Activated naive CD4-positive, alpha-beta T cell treated with anti-CD3 and anti-CD28 coated beads, Interleukin-2, amount 50 U/mL, for 72 hours (primary cell): ENCODE measurements around the gene USP3. TPM values are rescaled to one million over a fixed set of nuclear protein-coding genes. Genes with fewer than 3 reads are reported as not detected.
A peak's percentile ranks its signal among the peaks of the same experiment; 100 is the strongest.

Experiments
- ATAC-seq, 2 donors: fragments of 150-1000 bp; cut with Tn5 transposase; 2 replicates each; pipeline ENCODE4 v1.10.0; 2021; ENCODE audit warnings: mild to moderate bottlenecking in 2 of 2, moderate library complexity in 2 of 2
- DNase-seq, 2 donors: peaks; one replicate each; pipeline ENCODE4 v3.0.0; 2021 to 2022; ENCODE audit warnings: low spot score in 2 of 2
- H3K27ac Mint-ChIP-seq, 2 donors: one replicate each; pipeline ENCODE4 v1.8.0; 2022; ENCODE audit warnings: mild to moderate bottlenecking in 2 of 2, mixed read lengths in 2 of 2
- H3K36me3 Mint-ChIP-seq, 2 donors: one replicate each; pipeline ENCODE4 v1.8.0; 2022; ENCODE audit warnings: mixed read lengths in 2 of 2
- H3K9me3 Mint-ChIP-seq, 2 donors: one replicate each; pipeline ENCODE4 v1.8.0; 2022; ENCODE audit warnings: mixed read lengths in 2 of 2
- total RNA-seq, 2 donors: library from RNA; stranded (reverse); gene quantifications; one replicate each; pipeline ENCODE4 v1.2.3, GENCODE V29; 2022

USP3 gene
- total RNA-seq, 2 donors from 2014 or later: 71.4 to 81.4 TPM

GRCh38 chr15:63501256-63502089, 2.9 kb upstream of the USP3 start:
- H3K27ac Mint-ChIP-seq: peak overlapping the region; percentile 63 to 95
- ATAC-seq (no peak), DNase-seq (no peak)
- no peaks in the 10 kb centered on the region for H3K9me3 Mint-ChIP-seq
- H3K36me3 Mint-ChIP-seq: peaks cover 0 to 11% of the 10 kb centered on the region in 2 donors

- DNase-seq (no peak), ATAC-seq (no peak)
- H3K36me3 Mint-ChIP-seq: peaks cover 0 to 15% of the 10 kb centered on the region in 2 donors
- H3K9me3 Mint-ChIP-seq: no peaks in the 10 kb centered on the region
- peak overlapping the region; percentile 95 to 96 for H3K27ac Mint-ChIP-seq
These were observed 2.1 kb upstream of the USP3 start for GRCh38 chr15:63502137-63502766.

GRCh38 chr15:63502843-63503738, 1.3 kb upstream of the USP3 start:
- peaks cover 0 to 15% of the 10 kb centered on the region in 2 donors for H3K36me3 Mint-ChIP-seq
- peak overlapping the region; percentile 95 to 96 for H3K27ac Mint-ChIP-seq
- peak; percentile 66 to 90 for DNase-seq
- peak; percentile 47 to 66 for ATAC-seq
- H3K9me3 Mint-ChIP-seq: no peaks in the 10 kb centered on the region

DNA sequence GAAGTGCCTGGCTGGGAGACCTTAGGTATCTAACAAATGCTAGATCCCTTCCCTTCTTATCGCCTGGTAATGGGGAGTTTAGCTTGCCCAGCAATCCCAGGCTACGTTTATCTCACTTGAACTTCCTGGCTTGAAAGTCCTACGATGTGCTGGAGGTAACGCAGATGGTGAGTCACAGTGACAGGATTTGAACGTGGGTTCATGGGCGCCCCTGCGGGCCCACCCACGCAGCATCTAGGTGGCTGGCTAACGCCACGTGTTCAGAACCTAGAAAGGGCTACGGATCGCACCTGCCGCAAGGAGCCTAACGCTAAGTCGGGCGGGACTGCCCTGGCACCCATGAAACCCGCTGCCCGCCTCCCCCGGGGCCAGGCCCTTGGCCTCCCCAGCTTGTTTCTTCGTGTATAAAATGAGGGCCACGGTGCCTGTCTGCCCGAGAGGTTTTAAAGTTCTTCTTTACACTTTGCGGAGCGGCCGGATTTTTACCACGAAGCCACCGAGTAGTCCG, 600 bp upstream of the USP3 start:
- peak; percentile 72 to 75 for ATAC-seq
- Mint-ChIP-seq H3K36me3 (peaks cover 0 to 15% of the 10 kb centered on the region in 2 donors), H3K9me3 (no peaks in the 10 kb centered on the region), H3K27ac (peak overlapping the region; percentile 95 to 96)
- peak; percentile 82 to 94 for DNase-seq

DNA sequence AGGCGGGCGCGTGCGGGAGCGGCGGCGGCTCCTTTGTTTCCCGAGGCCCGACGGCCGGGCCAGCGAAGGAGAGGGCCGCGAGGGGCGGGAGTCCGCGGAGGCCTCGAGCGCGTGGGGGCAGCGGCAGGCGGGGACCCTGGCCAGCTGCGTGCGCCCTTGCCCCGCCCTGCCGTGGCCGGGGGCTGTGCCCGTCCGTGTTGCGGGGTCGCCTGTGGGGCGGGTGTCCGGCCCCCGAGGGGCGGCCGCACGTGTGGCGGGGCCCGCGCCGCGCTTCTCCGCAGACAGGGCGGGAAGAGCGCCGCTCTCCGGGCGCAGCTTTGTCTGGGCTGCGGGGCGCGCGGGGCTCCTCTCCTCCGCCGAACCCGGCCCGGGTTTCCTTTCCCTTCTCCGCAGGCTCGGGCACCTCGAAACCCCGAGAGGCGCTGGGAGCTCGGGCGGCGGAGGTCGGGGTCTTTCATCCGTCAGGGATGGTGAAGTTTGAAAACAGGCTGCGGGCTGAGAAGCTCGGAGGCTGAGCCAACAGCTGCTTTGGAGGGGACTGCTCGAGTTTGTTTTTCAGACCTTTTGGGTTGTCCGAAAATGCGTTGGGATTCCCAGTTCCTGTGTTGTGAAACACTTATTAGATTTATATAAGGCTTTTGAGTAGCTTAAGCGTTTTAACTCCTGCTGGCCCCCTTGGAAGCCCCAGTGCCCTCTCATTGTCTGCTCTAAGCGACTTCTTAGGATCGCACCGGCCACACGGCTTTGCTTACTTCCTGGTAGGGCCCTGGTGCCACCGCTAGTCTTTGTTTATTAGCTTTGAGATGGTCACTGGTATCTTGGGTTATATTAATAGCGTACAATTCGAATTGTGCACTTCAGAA, 817 bp downstream of the USP3 start:
- ATAC-seq (peak in 1 of 2 donors; percentile 1), DNase-seq (no peak)
- peak overlapping the region; percentile 91 to 95 for H3K27ac Mint-ChIP-seq
- H3K9me3 Mint-ChIP-seq: no peaks in the 10 kb centered on the region
- peaks cover 0 to 15% of the 10 kb centered on the region in 2 donors for H3K36me3 Mint-ChIP-seq

DNA sequence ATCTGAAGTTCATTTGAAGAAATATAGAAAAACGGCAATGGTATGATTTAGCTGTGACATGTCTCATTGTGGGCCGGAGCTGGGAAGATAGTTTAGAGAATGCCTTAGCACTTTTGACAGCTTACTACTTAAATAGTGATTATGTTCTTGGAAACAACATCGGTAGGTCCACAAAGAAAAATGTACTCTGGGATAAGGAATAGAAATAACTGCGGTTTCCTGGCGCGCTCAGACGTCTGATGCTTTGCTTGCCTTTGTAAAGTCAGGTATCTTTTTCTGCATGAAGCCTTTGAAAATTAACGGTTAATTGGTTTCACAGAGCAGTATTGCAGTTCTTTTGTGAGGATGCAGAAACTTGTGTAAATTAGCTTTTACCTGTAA, 1.4 kb downstream of the USP3 start:
- peak overlapping the region; percentile 91 to 93 for H3K27ac Mint-ChIP-seq
- no peak for DNase-seq
- peaks cover 0 to 15% of the 10 kb centered on the region in 2 donors for H3K36me3 Mint-ChIP-seq
- no peaks in the 10 kb centered on the region for H3K9me3 Mint-ChIP-seq
- no peak for ATAC-seq

GRCh38 chr15:63506537-63507035, 2.2 kb downstream of the USP3 start:
- peaks cover 0 to 15% of the 10 kb centered on the region in 2 donors for H3K36me3 Mint-ChIP-seq
- no peaks in the 10 kb centered on the region for H3K9me3 Mint-ChIP-seq
- ATAC-seq: no peak
- no peak for DNase-seq
- peak overlapping the region; percentile 8 to 93 for H3K27ac Mint-ChIP-seq

GRCh38 chr15:63507878-63508818, 3.8 kb downstream of the USP3 start:
- Mint-ChIP-seq H3K36me3 (peaks cover 0 to 15% of the 10 kb centered on the region in 2 donors), H3K9me3 (no peaks in the 10 kb centered on the region), H3K27ac (no peak overlapping the region)
- no peak for DNase-seq
- no peak for ATAC-seq

DNA sequence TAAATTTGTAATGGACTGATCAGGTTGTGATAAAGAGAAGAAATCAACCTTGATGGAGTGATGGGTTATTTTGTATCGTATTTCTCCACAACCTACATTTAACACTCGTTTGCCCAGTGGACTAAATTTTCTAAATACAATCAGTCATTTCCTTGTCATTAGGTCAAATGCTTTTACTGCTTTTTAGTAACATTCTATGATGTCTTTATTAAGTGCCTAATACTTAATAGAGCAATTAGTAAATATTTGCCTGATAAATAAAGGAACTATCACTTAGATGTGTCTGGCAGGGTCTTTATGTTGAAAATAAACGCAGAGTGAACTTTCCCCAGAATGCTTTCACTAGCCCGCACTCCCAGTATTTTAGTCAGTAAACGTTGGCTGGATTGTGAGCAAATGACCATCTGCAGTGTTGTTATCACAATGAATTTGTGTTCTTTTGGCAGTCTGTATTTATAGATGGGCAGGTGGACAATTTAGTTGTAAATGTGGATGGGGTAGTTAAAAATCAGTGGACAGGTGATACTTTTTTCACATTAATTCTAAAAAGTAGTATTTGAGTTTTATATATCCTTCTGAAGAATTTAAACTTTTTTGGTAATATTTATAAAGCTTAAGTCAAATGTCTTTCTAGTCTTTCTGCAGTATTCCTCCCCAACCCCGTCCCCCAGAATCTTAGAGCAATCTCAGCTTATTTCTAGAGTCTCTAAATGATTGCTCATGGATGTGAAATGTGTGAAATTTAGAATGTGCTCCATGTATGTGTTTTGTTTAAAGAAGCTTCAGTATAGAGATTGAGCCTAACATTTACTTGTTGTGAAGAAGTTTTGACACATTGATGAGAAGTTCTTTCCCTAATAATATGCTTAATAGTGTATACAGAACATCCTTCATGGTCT, 4.9 kb downstream of the USP3 start:
- Mint-ChIP-seq H3K27ac (peak overlapping the region; percentile 33 to 69), H3K9me3 (no peaks in the 10 kb centered on the region), H3K36me3 (peaks cover 0 to 15% of the 10 kb centered on the region in 2 donors)
- DNase-seq (no peak), ATAC-seq (no peak)

DNA sequence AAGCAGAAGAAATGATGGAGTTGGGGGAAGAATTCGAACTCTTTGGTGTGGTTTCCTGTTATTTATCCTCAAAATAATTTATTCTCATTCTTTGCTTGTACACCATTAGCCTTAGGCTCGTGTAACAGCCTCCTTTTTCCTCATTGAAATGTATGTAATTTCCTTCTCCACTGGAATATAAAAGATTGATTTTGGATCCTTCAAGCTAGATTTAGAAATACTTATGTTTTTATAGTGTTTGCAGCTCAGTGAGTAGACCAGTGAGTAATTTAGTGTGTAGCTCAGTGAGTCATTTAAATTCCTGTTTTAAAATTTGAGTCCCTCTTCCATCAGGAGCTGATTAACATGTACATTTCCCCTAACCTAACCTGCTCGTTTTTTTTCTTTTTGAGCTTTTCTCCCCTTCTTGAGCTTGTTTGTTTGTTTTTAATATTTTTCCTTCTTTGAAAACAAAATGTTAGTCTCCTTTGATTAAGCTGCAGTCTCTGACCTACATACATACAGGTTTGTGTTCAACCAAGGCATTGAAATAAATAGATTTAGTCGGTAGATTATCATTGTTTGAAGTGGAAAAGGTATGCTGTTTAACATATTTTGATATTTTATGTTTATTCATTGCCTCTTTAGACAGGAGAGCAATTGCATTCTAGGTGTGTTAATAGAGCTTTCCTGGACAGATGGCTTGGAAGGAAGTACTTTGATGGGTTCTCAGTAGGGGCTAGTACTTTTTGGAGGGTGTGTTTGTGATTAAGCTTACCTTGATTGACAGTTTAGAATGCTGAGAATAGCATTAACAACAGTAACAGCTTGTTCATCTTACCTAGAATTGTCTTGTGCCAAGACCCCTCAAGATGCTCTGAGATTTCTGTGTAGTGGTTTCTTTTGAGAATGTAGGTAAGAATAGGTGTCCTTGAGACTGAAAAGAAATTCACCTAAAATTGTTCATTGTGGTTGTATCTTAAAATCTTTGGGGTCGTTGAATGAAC, 5.9 kb downstream of the USP3 start:
- ATAC-seq (peak; percentile 74 to 79), DNase-seq (no peak)
- Mint-ChIP-seq H3K27ac (peak overlapping the region; percentile 62 to 69), H3K9me3 (no peaks in the 10 kb centered on the region), H3K36me3 (peaks cover 0 to 15% of the 10 kb centered on the region in 2 donors)

DNA sequence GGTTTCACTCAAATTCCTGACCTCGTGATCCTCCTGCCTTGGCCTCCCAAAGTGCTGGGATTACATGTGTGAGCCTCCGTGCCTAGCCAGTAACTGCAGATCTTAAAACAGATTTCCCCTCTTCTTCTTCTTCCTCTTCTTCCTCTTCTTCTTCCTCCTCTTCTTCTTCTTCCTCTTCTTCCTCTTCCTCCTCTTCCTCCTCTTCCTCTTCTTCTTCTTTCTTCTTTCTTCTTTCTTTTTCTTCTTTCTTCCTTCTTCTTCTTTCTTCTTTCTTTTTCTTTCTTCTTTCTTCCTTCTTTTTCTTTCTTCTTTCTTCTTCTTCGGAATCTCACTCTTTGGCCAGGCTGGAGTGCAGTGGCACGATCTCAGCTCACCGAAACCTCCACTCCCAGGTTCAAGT, 7.8 kb downstream of the USP3 start:
- no peaks in the 10 kb centered on the region for H3K9me3 Mint-ChIP-seq
- no peak for ATAC-seq
- no peaks in the 10 kb centered on the region for H3K36me3 Mint-ChIP-seq
- DNase-seq: no peak
- H3K27ac Mint-ChIP-seq: peak overlapping the region; percentile 83 to 88

DNA sequence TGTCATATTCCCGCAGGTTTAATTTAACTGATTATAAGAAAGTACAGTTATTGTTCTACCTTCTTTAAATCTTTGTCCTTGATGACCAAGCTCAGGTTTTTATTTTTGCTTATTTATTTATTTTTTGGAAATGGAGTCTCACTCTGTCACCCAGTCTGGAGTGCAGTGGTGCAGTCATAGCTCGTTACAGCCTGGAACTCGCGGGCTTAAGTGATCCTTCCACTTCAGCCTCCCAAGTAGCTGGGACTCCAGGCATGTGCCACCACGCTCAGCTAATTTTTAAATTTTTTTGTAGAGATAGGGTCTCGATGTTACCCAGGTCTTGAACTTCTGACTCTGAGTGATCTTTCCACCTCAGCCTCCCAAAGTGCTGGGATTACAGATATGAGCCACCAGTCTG, 8.9 kb downstream of the USP3 start:
- Mint-ChIP-seq H3K36me3 (no peaks in the 10 kb centered on the region), H3K9me3 (no peaks in the 10 kb centered on the region), H3K27ac (no peak overlapping the region)
- DNase-seq (no peak), ATAC-seq (no peak)

DNA sequence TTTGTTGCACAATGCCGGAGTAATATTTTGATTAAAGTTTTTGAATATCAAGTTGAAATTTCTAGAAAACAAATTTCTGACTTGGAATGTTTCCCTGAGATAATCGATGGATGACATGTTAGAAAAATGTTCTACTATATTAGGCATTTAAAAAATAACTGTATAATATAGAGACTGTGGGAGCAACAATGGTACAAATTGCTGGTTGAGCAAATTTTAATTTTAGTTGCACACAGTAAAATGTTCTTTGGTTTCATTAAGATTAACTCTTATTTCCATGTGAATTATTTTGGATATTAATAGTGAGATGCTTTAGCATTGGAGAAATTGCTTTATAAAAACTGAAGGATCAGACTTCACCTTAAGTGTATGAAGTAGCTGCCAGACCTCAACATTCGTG, 9.3 kb downstream of the USP3 start:
- Mint-ChIP-seq H3K9me3 (no peaks in the 10 kb centered on the region), H3K36me3 (no peaks in the 10 kb centered on the region)
- no peak for DNase-seq

More for the DNA sequence above, 9.3 kb downstream of the USP3 start:
- ATAC-seq: no peak
- no peak overlapping the region for H3K27ac Mint-ChIP-seq
